ENCODE measurements around the gene TIGD2. TPM values are rescaled to one million over a fixed set of nuclear protein-coding genes. Genes with fewer than 3 reads are reported as not detected.

The TIGD2 gene
- total RNA-seq, 1 donor from 2014 or later, result 5.2 TPM

- H3K4me3 Mint-ChIP-seq (ENCODE audit: unreplicated experiment), result no peak overlapping the region
- H3K27me3 Mint-ChIP-seq (ENCODE audit: low read depth), result no peaks in the 10 kb centered on the region
- H3K36me3 Mint-ChIP-seq (ENCODE audit: low read depth), result no peaks in the 10 kb centered on the region
- no peaks in the 10 kb centered on the region for H3K4me1 Mint-ChIP-seq (ENCODE audit: low read depth)
- DNase-seq (ENCODE audit: low spot score), result no peak
- peaks cover under 1% of the 10 kb centered on the region for H3K9me3 Mint-ChIP-seq (ENCODE audit: low read depth)
- H3K27ac Mint-ChIP-seq (ENCODE audit: unreplicated experiment), result no peak overlapping the region
- TF ChIP-seq CTCF (IDR thresholded peaks at IDR 0.05), result no peak
These were observed 40.0 kb upstream of the TIGD2 start for GRCh38 chr4:89071311-89071710.

GRCh38 chr4:89072921-89073320 is 38.4 kb upstream of the TIGD2 start:
- H3K36me3 Mint-ChIP-seq (ENCODE audit: low read depth), result no peaks in the 10 kb centered on the region
- no peak overlapping the region for H3K27ac Mint-ChIP-seq (ENCODE audit: unreplicated experiment)
- TF ChIP-seq CTCF (IDR thresholded peaks at IDR 0.05), result no peak
- H3K4me3 Mint-ChIP-seq (ENCODE audit: unreplicated experiment), result no peak overlapping the region
- no peak for DNase-seq (ENCODE audit: low spot score)
- H3K27me3 Mint-ChIP-seq (ENCODE audit: low read depth), result no peaks in the 10 kb centered on the region
- peaks cover 17% of the 10 kb centered on the region for H3K9me3 Mint-ChIP-seq (ENCODE audit: low read depth)
- H3K4me1 Mint-ChIP-seq (ENCODE audit: low read depth), result no peaks in the 10 kb centered on the region

GRCh38 chr4:89077761-89078160 is 33.6 kb upstream of the TIGD2 start:
- Mint-ChIP-seq H3K27me3 (ENCODE audit: low read depth) (peaks cover 2% of the 10 kb centered on the region), H3K36me3 (ENCODE audit: low read depth) (peaks cover 4% of the 10 kb centered on the region), H3K4me3 (ENCODE audit: unreplicated experiment) (no peak overlapping the region), H3K4me1 (ENCODE audit: low read depth) (no peaks in the 10 kb centered on the region), H3K9me3 (ENCODE audit: low read depth) (peaks cover 39% of the 10 kb centered on the region), H3K27ac (ENCODE audit: unreplicated experiment) (no peak overlapping the region)
- no peak for DNase-seq (ENCODE audit: low spot score)
- TF ChIP-seq CTCF (IDR thresholded peaks at IDR 0.05), result no peak

GRCh38 chr4:89078300-89078699 is 33.0 kb upstream of the TIGD2 start:
- Mint-ChIP-seq H3K9me3 (ENCODE audit: low read depth) (peaks cover 39% of the 10 kb centered on the region), H3K36me3 (ENCODE audit: low read depth) (peaks cover 4% of the 10 kb centered on the region), H3K27me3 (ENCODE audit: low read depth) (peaks cover 2% of the 10 kb centered on the region), H3K4me3 (ENCODE audit: unreplicated experiment) (no peak overlapping the region), H3K4me1 (ENCODE audit: low read depth) (no peaks in the 10 kb centered on the region), H3K27ac (ENCODE audit: unreplicated experiment) (no peak overlapping the region)
- no peak for DNase-seq (ENCODE audit: low spot score)
- no peak for TF ChIP-seq CTCF (IDR thresholded peaks at IDR 0.05)

GRCh38 chr4:89099034-89099433 is 12.3 kb upstream of the TIGD2 start:
- DNase-seq (ENCODE audit: low spot score), result no peak
- H3K4me1 Mint-ChIP-seq (ENCODE audit: low read depth), result no peaks in the 10 kb centered on the region
- peaks cover 8% of the 10 kb centered on the region for H3K27me3 Mint-ChIP-seq (ENCODE audit: low read depth)
- peaks cover 1% of the 10 kb centered on the region for H3K36me3 Mint-ChIP-seq (ENCODE audit: low read depth)
- no peak for TF ChIP-seq CTCF (IDR thresholded peaks at IDR 0.05)
- no peak overlapping the region for H3K27ac Mint-ChIP-seq (ENCODE audit: unreplicated experiment)
- H3K9me3 Mint-ChIP-seq (ENCODE audit: low read depth), result peaks cover 7% of the 10 kb centered on the region
- H3K4me3 Mint-ChIP-seq (ENCODE audit: unreplicated experiment), result no peak overlapping the region
